HG03175 (cell line): ENCODE measurements around the gene CTTNBP2.

Source experiments
- ATAC-seq: cut with Tn5 transposase; IDR thresholded peaks from one replicate; pipeline ENCODE4 v1.9.1; 2021; ENCODE audit warnings: mild to moderate bottlenecking, moderate library complexity; ENCODE audit not compliant: unreplicated experiment

Gene CTTNBP2

DNA sequence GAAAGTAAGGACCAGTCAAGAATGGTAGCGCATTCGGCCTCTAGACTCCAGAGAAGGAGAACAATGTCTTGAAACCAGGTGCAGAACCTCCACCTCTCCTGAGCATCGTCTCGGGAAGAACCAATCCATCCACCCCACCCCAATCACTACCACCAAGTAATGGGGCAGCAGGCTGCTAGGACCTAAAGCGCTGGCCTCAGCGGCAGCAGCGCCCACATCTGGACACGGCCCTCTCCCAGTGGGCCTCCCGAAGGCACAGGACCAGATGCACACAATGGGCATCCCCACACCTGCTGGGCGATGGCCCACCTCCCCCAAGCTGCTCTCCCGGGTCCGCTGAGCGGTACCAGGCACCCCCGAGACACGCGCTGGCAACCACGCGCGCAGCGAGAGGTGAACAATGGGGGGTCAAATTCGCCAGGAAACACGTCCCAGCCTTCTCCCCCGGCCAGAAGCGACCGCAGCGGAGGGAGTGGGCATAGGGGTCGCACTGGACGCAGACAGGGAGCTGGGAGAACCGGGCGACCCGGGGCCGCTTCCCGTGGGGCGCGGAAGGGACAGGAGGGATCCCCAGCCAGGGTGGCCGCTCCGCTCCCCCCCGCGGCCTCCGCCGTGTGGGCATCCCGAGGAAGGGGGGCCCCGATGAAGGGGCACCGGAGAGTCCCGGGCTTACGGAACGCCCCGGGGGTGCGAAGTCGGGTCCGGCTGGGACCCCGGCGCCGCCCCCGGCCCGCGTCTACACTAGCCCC, 506 bp downstream of the CTTNBP2 start:
- no peak for ATAC-seq

DNA sequence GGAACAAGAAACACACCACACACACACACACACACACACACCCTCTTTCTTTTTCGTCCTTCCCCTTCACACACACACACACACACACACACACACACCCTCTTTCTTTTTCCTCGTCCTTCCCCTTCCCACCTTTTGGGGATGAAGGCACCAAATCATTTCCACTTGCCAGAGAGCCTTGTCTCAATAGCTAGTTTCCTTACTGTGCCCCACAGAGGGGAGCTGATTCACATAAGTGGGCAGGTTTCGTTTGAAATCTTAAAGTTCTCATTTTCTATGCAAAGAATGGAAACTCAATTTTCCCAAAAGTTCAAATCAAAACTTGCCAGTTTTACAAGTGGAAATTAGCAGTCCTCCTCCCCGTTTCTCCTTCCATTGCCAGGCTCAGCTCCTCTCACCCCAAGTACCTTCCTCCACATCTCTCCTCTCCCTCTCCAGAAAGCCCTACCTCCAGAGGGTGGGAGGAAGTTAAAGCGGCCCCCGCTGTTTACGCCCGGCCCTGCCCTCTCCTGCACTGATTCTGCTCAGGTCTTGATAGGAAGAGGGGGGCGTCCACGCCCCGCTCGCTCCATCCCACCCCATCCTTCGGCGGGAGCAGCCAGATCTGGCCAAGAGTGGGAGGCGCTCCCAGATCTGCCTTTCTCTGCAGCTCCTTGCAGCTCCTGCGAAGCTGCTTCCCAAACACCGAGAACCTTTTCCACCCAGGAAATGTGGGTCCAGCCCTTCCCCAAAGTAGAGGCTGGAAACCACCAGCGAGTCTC, 1.3 kb downstream of the CTTNBP2 start:
- no peak for ATAC-seq

DNA sequence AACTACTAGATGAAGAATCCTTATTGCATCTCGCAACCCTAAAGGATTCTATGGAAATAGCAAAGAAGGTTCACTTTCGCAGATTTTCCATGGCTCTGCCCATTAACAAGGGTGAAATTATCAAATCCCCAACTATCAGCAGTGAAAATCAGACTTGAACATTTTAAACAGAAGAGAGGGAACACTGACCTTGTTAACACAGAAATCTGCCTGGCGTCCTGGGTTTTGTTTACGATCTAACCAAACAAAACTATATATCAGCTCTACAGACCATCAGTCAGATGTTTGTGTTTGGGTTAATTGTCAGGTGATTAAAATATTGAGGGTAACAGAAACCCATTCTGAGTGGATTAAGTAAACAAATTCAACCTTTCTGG, 1.9 kb downstream of the CTTNBP2 start:
- no peak for ATAC-seq

DNA sequence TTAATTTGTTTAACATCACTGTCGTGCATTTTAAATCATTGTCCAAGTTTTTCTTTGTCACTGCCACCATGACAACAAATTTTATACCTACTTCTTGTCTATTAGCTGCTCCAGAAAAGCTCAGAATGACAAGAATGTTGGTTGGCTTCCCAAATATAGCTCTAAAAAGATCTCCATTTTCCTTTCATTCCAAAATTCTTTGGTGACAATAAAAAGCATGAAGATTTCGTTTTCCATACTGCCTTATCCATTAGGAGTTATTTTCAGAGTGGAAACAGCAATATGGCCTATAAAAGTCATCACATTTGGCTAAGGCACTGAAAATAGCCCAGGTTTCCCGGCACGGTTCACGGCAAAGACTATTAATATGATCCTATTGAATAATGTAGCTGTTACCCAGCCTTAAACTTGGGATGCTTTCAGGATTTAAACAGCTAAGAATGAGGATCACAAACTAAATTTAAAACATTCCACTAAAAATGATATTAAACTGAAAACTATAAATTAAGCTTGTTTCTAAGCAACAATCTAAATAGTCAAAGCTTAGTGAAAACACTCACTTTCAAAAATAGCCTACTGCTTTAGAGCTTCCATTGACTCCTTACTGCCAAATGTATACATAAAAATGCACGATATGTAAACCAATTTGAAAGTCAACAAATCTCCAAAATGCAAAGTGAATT, 2.7 kb downstream of the CTTNBP2 start:
- no peak for ATAC-seq

DNA sequence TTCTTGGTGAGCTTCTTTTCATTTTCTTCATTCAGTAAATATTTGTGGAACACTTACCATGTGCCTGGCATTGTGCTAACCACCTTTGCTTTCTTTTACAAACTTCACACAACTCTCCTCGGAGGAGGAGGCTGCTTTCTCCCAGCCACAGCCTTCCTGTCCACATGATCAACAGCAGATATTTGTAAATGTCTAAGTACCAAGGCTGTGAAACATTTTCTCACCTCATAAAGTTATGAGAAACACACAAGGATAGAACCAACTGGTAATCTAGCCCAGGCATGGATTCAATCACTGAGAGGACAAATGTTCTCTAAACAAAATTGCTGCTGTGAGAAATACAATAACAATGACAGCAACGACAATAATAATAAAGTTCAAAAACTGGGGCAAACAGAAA, 3.9 kb downstream of the CTTNBP2 start:
- no peak for ATAC-seq

DNA sequence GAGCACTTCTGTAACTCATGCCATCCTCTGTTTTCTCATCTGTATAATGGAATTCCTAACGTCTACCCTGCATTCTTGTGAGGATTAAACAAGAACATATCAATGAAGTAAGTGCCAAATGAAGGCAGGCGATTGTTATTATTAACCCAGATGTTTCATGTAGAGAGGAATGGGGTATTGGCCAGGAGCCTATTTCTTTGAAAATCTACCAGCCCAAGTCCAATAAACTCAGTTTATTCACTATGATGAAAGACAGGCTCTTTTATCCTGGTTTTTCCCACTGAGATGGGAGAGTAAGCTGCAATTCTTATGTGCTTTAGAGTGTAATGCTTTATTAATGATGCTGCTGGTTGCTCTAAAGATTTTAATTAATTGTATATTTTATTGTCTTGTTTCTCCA, 9.6 kb downstream of the CTTNBP2 start:
- no peak for ATAC-seq

DNA sequence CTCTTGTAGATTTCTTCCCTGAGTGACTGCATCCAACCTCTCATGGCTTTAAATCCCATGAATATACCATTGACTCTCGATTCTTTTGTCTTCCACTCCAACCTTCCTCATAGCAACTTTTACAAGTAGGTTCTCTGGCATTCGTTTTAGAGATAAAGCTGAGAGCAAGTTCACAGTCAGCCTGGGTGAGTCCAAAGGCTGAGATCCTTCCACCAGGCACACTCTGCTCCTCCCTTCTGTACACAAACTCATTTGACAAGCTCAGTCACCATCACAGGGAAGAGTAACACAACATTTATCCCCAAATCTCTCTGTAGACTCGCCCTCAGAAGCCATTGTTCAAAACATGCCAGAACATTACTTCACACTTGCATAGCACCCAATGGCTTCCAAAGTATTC, 10.9 kb downstream of the CTTNBP2 start:
- ATAC-seq = no peak

DNA sequence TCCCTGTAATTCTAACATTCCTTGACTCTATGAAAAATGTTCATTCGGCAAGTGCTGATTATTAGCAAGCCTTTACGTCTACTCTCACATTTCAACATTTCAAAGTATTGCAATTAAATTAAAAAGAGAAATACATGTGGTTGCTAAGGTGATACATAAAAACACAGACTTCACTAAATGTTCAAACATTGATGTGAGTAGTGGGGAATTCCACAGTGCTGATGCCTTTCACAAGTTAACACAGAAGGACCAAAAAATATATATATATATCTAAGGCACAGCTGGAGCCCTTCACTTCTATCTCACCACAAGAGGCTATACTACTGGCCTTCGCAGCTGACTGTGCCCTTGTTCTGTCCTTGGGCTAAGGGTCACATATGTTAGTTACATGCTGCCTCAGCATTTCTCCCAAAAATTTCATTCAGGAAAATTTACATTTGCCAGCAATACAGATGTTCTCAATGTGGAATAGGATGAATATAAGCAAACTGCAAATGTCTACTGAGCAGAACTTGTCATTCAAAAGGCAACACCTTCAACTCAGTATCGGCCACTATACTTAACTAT, 13.9 kb downstream of the CTTNBP2 start:
- ATAC-seq = no peak

DNA sequence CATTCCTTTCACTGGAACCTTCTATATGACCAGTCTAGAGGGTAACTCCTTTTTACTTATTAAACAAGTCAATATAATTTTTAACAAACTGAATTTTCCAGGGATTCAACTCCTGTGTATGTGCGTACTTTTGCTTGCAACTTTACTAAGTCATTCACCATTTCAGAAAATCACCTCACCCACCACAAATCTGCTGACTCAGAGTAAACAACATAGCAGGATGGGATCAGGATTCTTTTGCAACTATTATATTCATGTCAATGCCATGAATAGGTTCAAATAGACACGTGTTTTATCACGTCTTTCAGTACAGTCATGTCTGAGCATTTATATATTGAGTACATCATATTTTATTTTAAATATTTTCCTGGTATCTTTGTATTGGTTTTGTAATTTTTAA, 14.5 kb downstream of the CTTNBP2 start:
- ATAC-seq = no peak

DNA sequence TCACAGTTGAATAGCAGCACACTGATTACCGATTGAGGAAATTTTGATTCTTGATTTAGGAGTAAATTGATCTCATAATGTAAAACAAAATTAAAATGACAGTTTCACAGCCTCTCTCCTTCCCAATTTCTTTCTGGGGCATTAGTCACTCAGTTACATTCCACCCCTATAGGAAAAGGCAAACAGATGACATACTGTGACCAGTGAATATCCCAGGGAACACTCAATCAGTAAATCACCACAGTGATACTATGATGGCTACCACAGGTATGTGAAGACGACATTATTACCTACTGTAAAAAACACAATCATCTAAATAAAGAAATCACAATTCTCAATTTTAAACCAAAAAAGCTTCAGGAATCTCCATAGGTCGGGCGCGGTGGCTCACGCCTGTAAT, 15.5 kb downstream of the CTTNBP2 start:
- no peak for ATAC-seq

DNA sequence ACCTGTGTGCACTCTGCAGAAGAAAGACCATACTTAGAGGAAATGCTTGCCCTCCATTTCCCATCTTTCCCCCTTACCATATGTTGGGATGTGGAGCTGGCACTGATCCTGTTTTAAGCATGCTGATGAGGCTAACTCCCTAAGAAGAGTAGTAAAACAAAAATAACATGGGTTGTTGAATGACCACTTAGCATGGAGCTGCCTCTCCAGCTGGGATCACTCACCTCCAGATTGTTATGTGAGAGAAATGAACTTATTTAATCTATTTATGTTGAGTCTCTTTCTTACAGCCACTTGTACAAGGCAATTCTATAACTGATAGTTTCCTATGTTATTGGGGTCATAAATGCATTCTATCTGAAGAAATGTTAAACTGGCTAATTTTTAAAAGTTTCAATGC, 17.0 kb downstream of the CTTNBP2 start:
- ATAC-seq = no peak

DNA sequence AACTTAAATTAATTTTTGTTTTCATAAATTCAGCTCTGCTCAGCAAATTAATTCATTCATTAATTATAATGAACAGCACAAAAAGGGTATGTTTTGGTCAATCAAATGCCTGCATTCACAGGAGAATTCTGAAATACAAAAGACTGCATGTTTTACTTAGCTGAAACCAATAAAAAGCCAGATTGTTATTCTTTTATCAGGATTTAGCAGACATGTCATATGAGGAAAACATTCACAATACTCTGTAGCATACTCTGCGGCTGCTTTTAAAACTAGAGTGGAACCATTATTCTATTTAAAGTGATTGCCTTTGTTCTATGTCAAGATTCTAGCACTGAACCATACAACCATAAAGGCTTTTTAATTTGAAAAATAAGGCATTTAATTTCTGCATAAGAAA, 19.1 kb downstream of the CTTNBP2 start:
- no peak for ATAC-seq

DNA sequence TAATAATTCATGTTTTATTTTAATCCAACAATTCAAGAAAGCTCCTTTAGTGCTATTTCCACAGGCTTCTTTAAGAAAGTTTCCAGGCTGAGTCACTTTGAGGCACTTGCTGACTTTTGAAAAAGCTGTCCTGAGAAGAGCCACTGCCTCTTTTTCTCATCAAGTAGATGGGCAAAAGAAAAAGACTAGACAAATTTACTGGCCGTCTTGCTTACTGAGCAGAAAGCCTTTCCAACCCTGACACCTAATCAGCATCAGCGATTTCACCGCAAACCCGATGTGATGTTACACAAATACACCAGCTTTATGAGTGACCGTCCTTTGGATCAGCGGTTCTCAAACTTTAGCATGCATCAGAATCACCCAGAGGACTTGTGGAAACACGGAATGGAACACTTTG, 24.3 kb downstream of the CTTNBP2 start:
- ATAC-seq = no peak

DNA sequence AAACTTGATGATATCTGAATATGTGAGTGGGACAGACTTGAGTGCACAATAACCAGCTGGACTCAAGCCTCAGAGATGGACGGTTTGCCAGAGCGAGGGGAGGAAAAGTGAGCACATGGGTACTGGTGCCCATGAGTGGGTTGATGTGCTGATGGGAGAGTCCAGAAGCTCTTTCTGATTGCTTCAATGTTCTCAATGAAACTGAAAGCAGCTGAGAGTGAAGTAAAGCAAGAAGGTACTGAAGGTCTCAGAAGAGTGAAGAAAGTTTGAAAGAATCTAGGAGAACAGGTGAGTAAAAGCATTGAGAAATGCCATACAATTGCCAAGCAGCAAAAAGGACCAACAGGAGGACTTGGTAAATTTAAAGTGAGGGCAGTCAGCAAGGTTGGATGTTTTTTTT, 28.6 kb downstream of the CTTNBP2 start:
- ATAC-seq = no peak

DNA sequence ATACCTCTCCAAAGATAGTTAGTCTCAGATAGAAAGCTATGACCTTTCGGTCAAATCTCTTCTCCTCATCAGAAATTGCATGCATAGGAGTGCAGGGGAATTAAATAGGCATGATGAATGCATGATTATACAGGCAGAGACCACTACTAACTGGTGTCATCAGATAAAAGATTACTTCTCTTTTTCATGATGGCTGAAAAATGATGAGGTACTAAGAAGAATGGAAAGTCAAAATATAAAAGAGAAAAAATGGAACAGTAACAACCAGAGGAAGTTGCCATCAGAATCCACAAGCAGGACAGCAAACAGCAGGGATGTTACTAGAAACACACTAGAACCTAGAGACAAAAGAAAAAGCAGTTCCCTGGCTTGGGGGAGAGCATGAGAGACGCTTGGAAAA, 31.6 kb downstream of the CTTNBP2 start:
- no peak for ATAC-seq

DNA sequence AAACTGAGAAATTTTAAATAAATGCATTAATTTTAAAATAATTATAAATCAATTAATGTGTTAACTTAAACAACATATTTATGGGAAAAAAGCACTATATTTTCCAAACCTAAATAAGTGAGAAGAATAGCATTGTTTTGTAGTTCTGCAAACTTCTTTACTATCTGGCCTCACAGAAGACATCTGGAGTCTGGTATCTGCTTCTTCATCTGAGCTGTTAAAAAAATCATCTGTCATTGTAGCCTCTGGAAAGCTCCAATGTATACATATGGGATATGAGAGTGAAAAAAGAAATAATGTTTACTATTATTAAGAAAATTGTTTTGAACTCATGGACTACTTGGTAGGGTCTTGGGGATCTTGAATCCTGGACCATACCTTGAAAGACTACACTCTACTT, 32.2 kb downstream of the CTTNBP2 start:
- no peak for ATAC-seq

DNA sequence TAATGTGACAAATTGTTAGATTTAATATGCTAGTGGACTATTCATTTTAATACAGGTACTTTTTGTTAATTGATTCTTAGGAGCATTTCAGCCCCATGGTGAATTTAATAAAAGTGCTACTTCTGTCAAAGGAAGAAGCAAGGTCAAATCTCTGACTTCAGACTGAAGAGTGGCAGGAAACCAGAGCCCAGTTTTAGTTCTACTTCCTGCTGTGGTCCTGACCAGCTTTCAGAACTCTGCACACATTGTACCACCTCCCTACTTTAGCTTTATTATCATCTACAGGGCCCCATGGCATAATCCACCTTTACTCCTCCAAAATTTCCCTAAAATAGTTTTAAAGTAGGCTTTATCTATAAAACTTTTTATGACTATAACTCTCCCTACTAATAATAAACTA, 33.7 kb downstream of the CTTNBP2 start:
- ATAC-seq = peak; percentile 64

DNA sequence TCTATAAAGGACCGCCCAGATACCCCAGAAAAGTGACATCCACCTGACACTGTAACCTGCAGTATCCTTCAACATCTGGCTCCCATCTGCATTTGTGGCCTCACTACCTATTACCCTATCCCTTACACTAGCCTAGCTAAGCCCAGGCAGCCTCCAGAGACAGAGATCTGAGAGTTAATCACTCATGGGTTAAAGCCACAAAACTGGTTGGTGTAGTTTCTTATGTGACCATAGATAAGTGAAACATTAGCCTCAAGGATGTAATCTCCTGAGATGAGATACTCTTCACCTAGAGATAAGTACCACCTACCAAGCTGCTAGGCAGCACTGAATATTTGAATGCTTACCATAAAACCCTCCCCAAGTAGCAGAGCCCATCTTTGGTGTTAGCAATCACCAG, 35.4 kb downstream of the CTTNBP2 start:
- ATAC-seq = peak; percentile 96

DNA sequence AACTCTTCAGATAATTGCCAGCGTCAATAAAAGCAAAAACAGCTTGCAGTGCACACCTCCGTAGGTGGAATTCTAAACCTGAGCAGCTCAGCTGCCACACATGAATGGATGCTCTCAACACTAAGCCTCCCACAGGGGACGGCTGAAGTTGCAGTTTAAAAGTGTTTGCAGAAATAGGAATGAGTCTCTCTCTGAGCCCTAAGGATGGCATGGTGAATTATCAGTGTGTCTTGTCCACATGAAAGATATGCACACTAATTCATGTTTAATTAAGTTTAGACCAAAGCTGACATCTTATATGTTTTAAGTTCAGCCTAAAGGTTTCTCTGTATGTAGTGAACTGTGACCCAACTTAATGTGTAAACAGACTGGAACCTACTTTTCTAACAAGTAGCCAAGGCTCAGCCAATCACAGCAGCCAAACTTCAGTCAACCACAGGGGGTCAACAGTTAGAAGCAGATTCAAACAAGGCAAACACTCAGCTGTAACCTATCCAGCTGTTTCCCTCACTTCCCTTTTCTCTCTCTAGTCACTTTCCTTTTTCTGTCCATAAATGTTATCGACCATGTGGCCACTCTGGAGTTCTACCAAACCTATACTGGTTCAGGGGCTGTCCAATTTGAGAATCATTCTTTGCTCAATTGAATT, 38.1 kb downstream of the CTTNBP2 start:
- ATAC-seq = no peak

DNA sequence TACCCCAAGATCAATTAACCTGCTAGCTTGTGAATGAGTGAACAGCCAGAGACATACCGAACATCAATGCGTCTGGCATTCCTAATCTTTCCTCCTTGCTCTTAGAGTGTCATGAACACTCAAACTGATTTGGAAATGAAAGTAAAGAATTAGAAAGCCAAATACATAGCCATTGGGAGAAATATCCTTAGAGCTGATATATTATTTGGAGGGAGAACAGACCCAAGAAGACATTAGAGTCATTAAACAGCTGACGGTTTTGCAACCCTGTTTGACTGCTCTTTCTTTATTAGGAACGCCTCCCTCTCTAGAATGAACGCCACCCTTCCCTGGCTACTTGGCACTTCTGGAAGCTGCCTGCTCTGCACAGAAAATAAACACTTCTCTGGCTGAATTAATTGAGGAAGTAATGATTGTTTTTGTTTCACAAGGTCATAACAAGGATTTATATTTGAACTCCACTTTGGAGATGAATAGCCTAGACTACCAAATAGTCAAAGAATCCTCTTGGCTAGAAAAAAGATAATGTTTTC, 42.8 kb downstream of the CTTNBP2 start:
- no peak for ATAC-seq
